K562 (cell line): ENCODE results near the gene ADAR. TPM values are rescaled to one million over a fixed set of nuclear protein-coding genes. Genes with fewer than 3 reads are reported as not detected.

Experiments
- ADNP ChIP-seq: fragments of 200-800 bp; sonication (Bioruptor generic); IDR thresholded peaks from 2 replicates; pipeline ENCODE4 v1.6.1; 2016; ENCODE audit warnings: missing genetic modification characterization, missing compliant biosample characterization
- CREBBP ChIP-seq: IDR thresholded peaks from one replicate; pipeline ENCODE4 v1.6.1; 2012; ENCODE audit warnings: low read depth, mild to moderate bottlenecking, control low read depth, inconsistent platforms, low read length
- E2F3 ChIP-seq: fragments of 250-450 bp; sonication (Bioruptor Pico); IDR thresholded peaks from 2 replicates; pipeline ENCODE4 v1.4.0; 2020; ENCODE audit warnings: mild to moderate bottlenecking
- EP400 ChIP-seq: fragments of 450-650 bp; IDR thresholded peaks from 2 replicates; pipeline ENCODE4 v1.6.1; 2017; ENCODE audit warnings: antibody characterized with exemption, mild to moderate bottlenecking, moderate library complexity
- EWSR1 ChIP-seq: fragments of 450-650 bp; IDR thresholded peaks from 2 replicates; pipeline ENCODE4 v1.6.1; 2018; ENCODE audit warnings: borderline replicate concordance, mild to moderate bottlenecking, low read depth, moderate library complexity; ENCODE audit not compliant: partially characterized antibody
- FOXA3 ChIP-seq, 2 experiments: fragments of 450-650 bp in 1 of 2; sonication (generic) in 1 of 2; formaldehyde crosslinking; IDR thresholded peaks in 1 of 2; conservative IDR thresholded peaks in 1 of 2; 2 replicates each; pipeline versions ENCODE4 v1.4.0 to v1.8.0; 2020 to 2022; ENCODE audit warnings: mild to moderate bottlenecking in 2 of 2, missing genetic modification reagents in 1 of 2
- KLF10 ChIP-seq: fragments of 250-450 bp; sonication (Bioruptor Pico); IDR thresholded peaks from 2 replicates; pipeline ENCODE4 v1.6.1; 2021; ENCODE audit warnings: matching md5 sums
- MAFF ChIP-seq: IDR thresholded peaks from 2 replicates; pipeline ENCODE4 v1.6.1; 2012; ENCODE audit warnings: low read length, improper control_type of control experiment
- NFE2L1 ChIP-seq: fragments of 450-650 bp; IDR thresholded peaks from 2 replicates; pipeline ENCODE4 v1.6.1; 2016; ENCODE audit warnings: missing genetic modification characterization, low read depth, mild to moderate bottlenecking, missing compliant biosample characterization, moderate library complexity, borderline replicate concordance
- NFXL1 ChIP-seq: fragments of 450-650 bp; formaldehyde crosslinking; IDR thresholded peaks from 2 replicates; pipeline ENCODE4 v1.4.0; 2021; ENCODE audit warnings: mild to moderate bottlenecking
- NR0B1 ChIP-seq: fragments of 450-650 bp; IDR thresholded peaks from one replicate; pipeline ENCODE4 v1.6.1; 2018; ENCODE audit warnings: mild to moderate bottlenecking, moderate library complexity; ENCODE audit not compliant: partially characterized antibody
- PRDM10 ChIP-seq: fragments of 450-650 bp; IDR thresholded peaks from 2 replicates; pipeline ENCODE4 v1.6.1; 2018; ENCODE audit not compliant: partially characterized antibody
- PRPF4 ChIP-seq: fragments of 200-400 bp; formaldehyde crosslinking; IDR thresholded peaks from one replicate; pipeline ENCODE4 v1.6.1; 2017; ENCODE audit warnings: low read length, low read depth, mild to moderate bottlenecking; ENCODE audit not compliant: insufficient read depth, poor library complexity, severe bottlenecking
- RFX1 ChIP-seq: fragments of 450-650 bp; IDR thresholded peaks from 2 replicates; pipeline ENCODE4 v1.6.1; 2016; ENCODE audit warnings: mild to moderate bottlenecking, moderate library complexity
- RFX5 ChIP-seq: IDR thresholded peaks from 2 replicates; pipeline ENCODE4 v1.6.1; 2011; ENCODE audit warnings: low read depth, mild to moderate bottlenecking, improper control_type of control experiment, low read length
- SIRT6 ChIP-seq: IDR thresholded peaks from one replicate; pipeline ENCODE4 v1.6.1; 2012; ENCODE audit warnings: low read depth, mild to moderate bottlenecking, control low read depth, inconsistent platforms, low read length, moderate library complexity
- TAF7 ChIP-seq: fragments of 450-650 bp; IDR thresholded peaks from 2 replicates; pipeline ENCODE4 v1.6.1; 2016; ENCODE audit warnings: missing genetic modification characterization, missing compliant biosample characterization
- TEAD4 ChIP-seq, 2 experiments: sonication (generic) in 1 of 2; formaldehyde crosslinking in 1 of 2; IDR thresholded peaks; 2 replicates each; pipeline versions ENCODE4 v1.6.1 to v1.8.0; 2012 to 2022; ENCODE audit warnings: borderline replicate concordance in 1 of 2, inconsistent platforms in 1 of 2, low read length in 1 of 2, mild to moderate bottlenecking in 1 of 2, missing genetic modification reagents in 1 of 2
- ZKSCAN3 ChIP-seq: fragments of 250-450 bp; sonication (Bioruptor Pico); IDR thresholded peaks from 2 replicates; pipeline ENCODE4 v1.4.0; 2020
- ZNF217 ChIP-seq: sonication (generic); formaldehyde crosslinking; IDR thresholded peaks from 2 replicates; pipeline ENCODE4 v1.8.0; 2022; ENCODE audit warnings: mild to moderate bottlenecking, missing genetic modification reagents
- ZNF263 ChIP-seq: sonication (generic); formaldehyde crosslinking; IDR thresholded peaks from 2 replicates; pipeline ENCODE4 v1.8.0; 2022; ENCODE audit warnings: mild to moderate bottlenecking, missing genetic modification reagents, borderline replicate concordance
- ZNF3 ChIP-seq: fragments of 250-450 bp; sonication (Bioruptor Pico); IDR thresholded peaks from 2 replicates; pipeline ENCODE4 v1.5.0; 2021; ENCODE audit warnings: mild to moderate bottlenecking, moderate library complexity
- polyA plus RNA-seq, 8 experiments: library from polyadenylated mRNA; depleted of rRNA in 4 of 8; stranded (reverse) in 5 of 8; unstranded in 3 of 8; fragments of >200 nt; fragmentation: Nextera tagmentation in 2 of 8; fragmentation: Illumina TruSeq in 1 of 8; extraction: Ambion mirVana in 2 of 8; extraction: Trizol in 1 of 8; gene quantifications; 2 replicates each; pipeline versions ENCODE4 v1.2.1 to v1.2.3, GENCODE V29; 2011 to 2014; ENCODE audit warnings: inconsistent platforms in 1 of 8, missing spikeins in 1 of 8
- total RNA-seq, 7 experiments: library from RNA; depleted of rRNA in 6 of 7; stranded (reverse); fragments of >200 nt in 6 of 7; fragmentation: Illumina TruSeq in 2 of 7; extraction: Trizol in 2 of 7; gene quantifications; 2 replicates each; pipeline versions ENCODE4 v1.2.1 to v1.2.3, GENCODE V29; 2011 to 2021; ENCODE audit warnings: low replicate concordance in 1 of 7

The ADAR gene
- total and polyA plus RNA-seq, 9 of the 15 experiments (the other 6 are each of a cell fraction or from before 2014, with no cell fraction given): 30.1 to 123 (median 60.2) TPM

GRCh38 chr1:154607609-154608396, at the start of gene ADAR (continued):
- no peak for TF ChIP-seq NFE2L1 (tag)
- no peak for TF ChIP-seq ZKSCAN3
- no peak for TF ChIP-seq MAFF
- TF ChIP-seq E2F3 (CRISPR knock-in tag): no peak
- TF ChIP-seq SIRT6: no peak
- no peak for TF ChIP-seq CREBBP
- TF ChIP-seq ZNF217 (CRISPR knock-in tag): no peak
- TF ChIP-seq RFX1: no peak
- TF ChIP-seq NFXL1: no peak
- 0 out of 2 replicates have a peak, but pooled peaks have one; percentile 12 for TF ChIP-seq TEAD4 (IDR thresholded peaks at IDR 0.05; ENCODE audit: low read length)
- no peak for TF ChIP-seq TEAD4 (CRISPR knock-in tag; IDR thresholded peaks at IDR 0.05; ENCODE audit: borderline replicate concordance)
- TF ChIP-seq ADNP (tag): no peak
- no peak for TF ChIP-seq ZNF263
- TF ChIP-seq RFX5: no peak
- TF ChIP-seq ZNF3 (CRISPR knock-in tag): no peak
- TF ChIP-seq PRDM10: peak; percentile 30
- no peak for TF ChIP-seq PRPF4
- TF ChIP-seq EWSR1: no peak
- TF ChIP-seq EP400: peak; percentile 73
- TF ChIP-seq FOXA3 (CRISPR knock-in tag; conservative IDR thresholded peaks at IDR 0.05 in 1 of 2, IDR thresholded peaks at IDR 0.05 in 1 of 2): 0 out of 4 replicates have a peak, but pooled peaks of 1 of the 2 experiments have one; percentile 49
- peak; percentile 41; the same call in 1 of the 2 replicates for TF ChIP-seq TAF7
- TF ChIP-seq KLF10 (CRISPR knock-in tag): no peak
- no peak for TF ChIP-seq NR0B1
